Hypothalamus (tissue), 51 donors: ENCODE measurements around the gene HINT3.
"Not testable (repeated sequence)": the region's sequence is repeated elsewhere in the genome, so short reads cannot be mapped to it uniquely, and the experiment has no call there.

Source experiments
- DNase-seq, 51 donors: peaks; one replicate each; lab custom pipeline; 2025; lab: John Stamatoyannopoulos, UW

The HINT3 gene

DNA sequence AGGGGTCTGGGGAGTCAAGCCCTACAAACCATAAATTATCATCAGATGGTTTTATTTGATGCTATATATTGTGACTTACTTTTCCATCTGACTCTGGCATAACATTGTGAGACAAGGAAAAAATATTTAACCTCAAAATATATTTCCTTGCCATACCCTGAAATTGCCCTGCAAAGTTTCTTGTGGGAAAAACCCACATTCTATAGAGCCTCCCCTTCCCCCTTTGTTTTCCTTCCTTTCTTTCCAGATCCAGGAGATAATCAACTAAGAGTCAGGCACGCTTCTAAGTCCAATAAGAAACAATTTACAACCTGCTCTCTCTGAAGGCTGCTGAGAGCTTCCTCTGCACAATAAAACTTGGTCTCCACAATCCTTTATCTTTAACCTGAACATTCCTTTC lies 17.5 kb upstream of the HINT3 start:
- DNase-seq, result no peak

DNA sequence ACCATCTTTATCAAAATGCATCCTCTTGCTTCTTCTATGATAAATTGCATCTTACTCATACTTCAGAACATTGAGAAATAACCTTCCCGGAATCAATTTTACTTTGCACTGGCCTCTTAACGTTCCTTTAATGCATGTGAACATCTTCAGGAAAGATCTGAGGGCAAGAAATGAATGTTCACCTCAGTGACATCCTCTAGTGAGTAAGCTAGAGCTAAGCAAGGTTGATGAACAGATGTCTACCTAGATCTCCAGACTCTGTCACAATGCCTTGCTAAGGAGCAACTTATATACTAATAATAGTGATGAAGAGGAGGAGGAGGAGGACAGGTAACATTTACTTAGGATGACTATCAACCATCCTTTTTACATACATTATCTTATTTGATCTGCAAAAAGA lies 16.8 kb upstream of the HINT3 start:
- no peak for DNase-seq

DNA sequence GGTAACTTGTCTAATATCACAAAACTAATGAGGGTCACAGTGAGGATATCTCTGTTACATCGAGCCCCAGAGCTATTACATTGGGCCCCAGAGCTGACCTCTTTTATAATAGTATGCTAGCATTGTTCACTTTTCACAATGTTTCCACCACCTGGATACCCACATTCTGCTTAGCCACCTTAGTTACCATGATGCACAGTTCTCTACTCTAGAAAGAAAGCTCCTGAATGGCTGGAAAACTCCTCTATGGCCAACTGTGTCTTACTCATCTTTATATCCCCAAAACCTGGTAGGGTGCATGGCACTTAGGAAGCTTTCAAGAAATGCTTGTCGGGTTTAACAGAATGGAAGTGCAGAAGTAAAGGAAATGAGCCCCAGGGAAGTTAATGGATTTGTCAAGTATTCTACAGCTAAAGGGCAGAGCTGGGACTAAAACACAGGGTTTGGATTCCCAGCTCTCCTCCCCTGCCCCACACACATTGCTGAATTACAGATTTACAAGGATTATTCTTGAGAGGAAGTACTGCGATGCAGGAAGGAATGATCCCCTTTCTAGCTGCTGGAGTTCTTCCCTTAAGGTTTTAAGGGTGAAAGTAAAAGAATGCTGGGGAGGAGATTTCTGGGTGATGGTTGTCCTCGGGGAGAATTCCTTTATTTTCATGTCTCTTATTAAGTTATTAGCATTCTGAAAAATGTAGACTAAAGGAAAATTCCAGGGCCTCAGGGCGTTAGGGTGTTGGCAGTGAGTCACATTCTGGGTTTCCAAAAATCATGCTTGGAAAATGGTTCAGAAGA lies 16.1 kb upstream of the HINT3 start:
- DNase-seq, result no peak

DNA sequence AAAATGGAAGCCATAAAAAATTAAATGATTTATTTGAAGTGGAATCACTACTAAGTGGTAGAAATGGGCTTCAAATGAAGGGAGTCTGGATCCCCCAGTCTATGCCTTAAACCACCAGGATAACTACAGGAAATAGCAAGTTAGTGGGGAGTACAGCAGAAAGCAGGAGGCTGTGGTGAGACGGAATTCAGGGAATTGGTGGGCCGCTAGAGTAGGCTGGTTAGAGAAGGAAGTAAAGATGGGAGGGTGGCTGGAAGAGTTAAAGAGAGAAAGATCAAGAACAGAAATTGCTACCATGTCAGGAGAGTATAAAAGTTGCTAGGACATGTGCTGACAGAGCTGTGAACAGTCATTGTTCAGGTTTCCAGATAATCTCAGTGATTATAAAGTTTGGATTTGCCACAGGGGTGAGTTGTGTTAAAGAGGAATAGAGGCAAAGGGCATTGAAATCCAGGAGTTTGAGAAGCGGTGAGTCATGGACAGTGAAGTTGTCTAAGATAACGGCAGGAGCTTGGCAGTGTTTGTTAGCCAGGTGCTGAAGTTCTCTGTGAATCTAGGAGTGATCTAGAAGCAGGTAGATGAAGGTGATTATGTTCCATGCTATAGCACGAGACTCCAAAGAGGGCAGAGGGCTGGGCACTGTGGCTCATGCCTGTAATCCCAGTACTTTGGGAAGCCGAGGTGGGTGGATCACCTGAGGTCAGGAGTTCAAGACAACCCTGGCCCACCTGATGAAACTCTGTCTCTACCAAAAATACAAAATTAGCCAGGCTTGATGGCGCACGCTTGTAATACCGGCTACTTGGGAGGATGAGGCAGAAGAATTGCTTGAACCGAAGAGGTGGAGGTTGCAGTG lies 13.7 kb upstream of the HINT3 start:
- no peak for DNase-seq

DNA sequence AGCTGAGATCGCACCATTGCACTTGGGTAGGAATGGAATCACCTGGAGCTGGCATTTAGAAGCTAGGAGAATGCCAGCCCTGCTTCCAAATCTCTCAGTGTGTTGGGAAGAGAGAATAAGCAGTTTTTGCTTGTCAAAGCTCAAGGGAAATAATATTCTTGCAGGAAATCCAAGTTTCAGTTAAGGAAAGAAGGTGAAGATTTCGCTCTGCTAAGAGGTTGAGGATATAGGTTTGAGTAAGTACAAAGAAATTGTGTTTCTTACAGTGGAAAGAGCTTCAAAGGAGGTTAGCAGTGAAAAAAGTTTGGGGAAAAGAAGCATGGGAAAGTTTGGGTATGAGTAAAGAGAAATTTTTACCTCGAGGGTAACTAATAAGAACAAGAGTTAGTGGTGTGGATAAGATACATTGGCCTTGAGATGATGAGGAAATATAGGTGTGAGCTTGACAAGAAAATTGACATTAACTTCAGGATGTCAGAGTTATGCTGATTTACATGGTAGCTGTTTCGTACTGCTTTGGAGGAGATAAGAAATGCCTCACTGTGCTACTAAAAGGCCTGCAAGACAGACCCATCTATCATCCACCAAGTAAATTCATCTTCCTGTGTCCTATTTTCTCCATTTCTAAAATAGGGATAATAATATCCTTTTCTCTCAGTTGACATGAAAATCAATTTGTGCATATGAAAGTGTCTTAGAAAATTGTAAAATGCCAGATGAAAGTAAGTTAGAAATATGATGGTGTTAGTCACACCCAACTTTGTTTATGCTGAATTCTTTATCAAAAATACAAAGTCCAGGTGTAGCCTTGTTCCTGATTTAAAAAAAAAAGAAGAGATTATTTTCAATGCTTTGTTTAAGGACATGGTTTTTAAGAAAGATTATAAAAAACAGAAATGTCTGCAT lies 12.8 kb upstream of the HINT3 start:
- no peak for DNase-seq

DNA sequence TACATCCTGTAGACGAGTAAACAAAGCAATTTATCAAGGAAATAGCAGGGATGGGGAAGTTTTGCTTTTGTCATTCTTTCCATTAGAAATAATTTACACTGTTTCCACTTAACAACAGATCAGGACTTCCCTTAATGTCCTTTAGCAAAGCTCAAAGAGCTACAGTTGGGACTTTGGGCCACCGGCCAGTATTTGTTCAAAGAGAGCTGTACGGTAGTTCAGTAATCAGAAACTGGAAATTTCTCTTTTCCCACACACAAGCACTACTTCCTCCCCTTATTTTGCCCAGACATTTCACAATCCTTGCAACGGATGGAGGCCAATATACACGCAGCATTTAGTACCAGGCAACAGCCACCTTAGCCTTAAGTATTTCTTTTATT lies 12.1 kb upstream of the HINT3 start:
- peak in 21 of 51 donors; percentile 1 to 60 (median 34) for DNase-seq

DNA sequence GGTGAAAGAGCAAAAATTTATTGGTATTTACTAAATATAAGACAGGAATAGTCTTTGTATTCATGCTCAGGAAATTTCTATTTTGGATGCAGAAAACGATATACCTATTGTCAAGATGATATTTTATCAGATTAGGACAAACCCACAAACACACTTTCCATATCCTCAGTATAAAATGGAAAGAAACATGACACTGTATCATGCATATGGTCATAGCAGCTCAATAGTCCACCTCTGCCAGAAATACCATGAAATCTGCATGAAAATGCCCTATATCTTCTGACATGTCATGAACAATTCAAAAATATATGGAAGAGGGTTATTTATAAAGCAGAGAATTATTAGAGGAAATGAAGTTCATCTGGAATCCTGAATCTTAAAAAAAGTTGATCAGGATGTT lies 11.7 kb upstream of the HINT3 start:
- DNase-seq, result no peak

DNA sequence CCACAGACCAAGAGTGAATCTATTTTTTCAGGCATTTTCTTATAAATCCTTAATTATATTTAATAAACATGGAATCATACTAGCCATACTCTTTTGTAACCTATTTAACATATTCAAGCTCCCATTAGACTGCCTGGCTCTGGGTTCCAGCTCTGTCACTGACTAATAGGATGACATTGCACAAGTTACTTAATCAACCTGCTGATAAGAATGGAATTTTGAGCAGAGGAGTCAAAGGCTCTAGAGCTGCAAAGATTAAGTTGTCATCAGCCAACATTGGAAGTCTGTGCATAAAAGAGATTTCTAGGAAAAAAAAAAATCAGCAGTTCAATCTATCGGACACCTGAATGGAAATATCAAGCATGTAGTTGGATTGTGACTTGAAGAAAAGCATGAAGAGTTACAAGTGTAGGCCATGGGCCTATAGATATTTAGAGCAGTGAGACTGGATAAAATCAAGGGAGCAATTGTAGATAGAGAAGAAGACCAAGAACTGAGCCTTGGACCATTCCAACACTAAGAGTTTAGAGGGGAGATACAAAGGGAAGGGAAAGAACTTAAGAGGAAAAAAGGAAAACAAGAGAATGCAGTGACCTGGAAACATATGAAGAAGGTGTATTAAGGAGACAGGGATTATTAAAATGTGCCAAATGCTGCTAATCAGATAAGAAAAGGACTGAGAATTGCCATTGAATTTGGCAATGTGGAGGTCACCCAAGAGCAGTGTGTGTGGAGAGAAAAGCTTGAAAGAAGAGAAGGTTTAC lies 11.0 kb upstream of the HINT3 start:
- no peak for DNase-seq

DNA sequence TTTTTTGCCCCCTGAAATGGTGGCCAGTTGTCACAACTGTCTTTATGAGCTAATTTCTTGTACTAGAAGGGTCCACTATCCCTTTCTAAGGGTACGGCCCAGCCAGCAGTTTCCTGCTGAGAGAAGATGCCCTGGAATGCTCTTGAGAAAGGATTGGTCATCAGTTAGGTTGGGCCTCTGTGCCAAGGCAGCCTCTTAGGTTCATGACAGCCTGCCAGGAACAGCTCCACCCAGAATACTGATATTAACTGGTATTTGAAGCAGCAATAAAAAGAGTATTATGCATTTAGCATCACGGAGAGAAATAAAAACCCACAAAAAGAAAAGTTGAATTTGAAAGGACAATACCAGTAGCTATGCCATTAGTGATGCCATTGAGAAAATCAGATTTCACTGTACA lies 9.0 kb upstream of the HINT3 start:
- DNase-seq, result no peak

DNA sequence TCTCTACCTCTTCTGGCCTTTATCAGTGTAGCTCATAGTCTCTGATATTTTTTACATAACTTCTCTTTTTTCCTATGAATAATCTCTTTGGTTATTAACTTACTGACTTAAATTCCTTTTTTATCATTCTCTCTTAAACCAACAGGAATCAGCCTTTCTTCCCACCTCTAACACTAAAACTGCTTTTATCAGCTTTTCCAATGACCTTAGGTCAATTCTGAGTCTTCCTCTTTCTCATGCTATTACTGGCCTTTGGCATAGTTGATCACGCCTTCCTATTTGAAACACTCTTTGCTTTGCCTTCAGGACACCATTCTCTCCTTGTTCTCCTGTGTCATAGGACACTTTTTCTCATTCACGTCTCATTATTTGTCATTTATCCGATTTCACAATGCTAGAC lies 8.1 kb upstream of the HINT3 start:
- no peak for DNase-seq

DNA sequence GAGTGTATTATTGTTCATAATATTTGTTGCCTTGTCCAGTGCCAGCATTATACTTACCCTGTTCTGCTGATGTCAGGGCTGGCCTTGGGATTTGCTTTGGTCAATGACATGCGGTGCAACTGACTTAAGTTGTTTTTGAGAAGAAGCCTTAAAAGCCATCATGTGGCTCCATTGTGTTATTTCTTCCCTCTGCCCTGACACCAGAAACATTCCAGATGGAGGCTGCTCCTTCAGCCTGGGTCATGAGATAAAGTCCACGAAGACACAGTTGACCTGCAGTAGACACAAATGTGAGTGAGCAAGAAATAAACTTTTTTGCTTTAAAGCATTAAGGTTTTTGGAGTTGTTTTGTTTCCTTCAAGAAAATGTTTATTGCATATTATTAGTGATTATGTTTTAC lies 7.5 kb upstream of the HINT3 start:
- DNase-seq, result no peak

DNA sequence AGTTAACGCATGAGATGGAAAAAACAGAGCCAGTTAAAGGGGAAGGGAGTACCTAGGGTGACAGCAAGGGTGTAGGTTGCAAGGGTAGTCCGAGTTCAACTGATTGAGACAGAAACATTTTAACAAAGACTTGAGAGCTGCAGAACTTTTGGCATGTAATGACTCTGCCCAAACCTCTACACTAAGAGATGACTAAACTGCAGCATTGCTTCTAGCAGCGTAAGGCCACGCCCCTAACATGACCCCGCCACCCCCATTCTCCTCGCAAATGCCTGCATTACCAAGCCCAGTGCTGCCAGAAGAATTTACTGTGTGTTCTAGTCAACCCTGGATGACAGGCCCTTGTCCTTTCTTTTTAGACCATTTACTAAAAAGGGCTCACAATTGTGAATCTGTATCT lies 6.3 kb upstream of the HINT3 start:
- DNase-seq, result no peak

DNA sequence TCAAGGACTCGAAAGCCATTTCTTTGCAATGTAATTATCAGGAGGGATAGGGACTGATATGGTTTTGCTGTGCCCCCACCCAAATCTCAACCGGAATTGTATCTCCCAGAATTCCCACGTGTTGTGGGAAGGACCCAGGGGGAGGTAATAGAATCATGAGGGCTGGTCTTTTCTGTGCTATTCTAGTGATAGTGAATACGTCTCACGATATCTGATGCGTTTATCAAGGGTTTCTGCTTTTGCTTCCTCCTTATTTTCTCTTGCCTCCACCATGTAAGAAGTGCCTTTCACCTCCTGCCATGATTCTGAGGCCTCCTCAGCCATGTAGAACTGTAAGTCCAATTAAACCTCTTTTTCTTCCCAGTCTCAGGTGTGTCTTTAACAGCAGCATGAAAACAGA lies 5.9 kb upstream of the HINT3 start:
- DNase-seq, result not testable (repeated sequence)

DNA sequence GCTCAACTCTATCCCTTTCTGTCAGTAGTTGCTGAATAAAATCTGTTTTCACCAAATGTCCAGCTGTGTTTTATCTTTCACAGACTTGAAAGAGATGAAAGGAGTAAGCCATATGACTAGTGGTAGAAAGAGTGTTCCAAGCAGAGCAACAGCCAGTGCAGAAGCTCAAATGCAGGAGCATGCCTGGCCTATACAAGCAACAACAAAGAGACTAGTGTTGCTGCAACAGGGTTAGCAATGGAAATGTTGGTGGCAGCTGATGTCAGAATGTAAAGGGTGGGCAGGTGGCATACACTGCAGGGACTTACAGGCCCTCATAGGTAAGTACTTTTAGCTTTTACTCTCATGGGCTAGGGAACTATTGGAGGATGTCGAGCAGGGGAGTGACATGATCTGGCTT lies 5.2 kb upstream of the HINT3 start:
- DNase-seq, result no peak

DNA sequence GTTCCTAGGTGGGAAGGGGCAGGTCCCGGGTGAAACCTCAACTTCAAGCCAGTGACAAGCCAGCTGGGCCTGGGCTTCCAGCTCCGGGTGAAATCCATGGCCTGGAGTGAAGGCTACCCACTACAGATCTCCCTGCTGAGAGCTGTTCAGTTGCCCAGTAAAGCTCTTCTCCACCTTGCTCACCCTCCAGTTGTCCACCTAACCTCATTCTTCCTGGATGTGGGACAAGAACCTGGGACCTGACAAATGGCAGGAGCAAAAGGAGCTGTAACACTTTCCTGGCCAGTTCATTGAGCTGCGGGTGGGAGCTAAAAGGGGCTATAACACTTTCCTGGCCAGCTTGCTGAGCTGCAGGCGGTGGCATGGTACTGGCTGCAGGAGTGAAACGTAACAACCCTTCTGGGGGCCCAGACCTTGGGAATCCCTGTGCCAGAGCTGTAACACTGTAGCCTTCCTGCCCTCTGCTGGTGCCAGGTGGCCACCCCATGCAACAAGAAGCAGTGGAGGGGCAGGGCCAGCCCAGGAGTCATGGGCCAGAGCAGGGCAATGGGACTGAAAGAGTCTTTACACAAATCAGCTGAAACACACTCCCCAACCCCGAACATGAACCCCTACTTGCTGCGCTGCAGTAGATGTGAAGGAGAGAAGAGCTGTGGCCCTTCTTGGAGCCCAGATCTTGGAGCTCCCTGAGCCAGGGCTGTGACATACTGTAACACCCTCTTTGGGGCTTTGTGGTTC lies 3.6 kb upstream of the HINT3 start:
- DNase-seq, result peak in 1 of 51 donors; percentile 11

DNA sequence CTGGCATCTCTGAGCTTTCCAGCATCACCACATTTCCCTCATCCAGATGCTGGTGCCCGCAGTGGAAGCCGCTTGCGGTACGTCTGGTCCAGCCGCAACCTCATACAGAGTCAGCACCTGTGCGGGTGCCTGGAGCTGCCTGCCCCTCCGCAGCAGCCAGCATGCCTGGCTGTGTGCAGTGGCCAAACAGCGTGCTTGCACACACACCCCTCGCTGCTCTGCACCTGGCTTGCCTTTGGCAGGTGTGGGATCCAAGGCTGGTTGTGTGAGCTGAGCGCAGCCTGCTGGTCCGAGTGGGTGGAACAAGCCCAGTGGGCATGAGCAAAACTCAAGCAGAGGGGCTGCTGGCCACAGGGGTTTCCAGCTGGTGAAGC lies 3.1 kb upstream of the HINT3 start:
- no peak for DNase-seq

DNA sequence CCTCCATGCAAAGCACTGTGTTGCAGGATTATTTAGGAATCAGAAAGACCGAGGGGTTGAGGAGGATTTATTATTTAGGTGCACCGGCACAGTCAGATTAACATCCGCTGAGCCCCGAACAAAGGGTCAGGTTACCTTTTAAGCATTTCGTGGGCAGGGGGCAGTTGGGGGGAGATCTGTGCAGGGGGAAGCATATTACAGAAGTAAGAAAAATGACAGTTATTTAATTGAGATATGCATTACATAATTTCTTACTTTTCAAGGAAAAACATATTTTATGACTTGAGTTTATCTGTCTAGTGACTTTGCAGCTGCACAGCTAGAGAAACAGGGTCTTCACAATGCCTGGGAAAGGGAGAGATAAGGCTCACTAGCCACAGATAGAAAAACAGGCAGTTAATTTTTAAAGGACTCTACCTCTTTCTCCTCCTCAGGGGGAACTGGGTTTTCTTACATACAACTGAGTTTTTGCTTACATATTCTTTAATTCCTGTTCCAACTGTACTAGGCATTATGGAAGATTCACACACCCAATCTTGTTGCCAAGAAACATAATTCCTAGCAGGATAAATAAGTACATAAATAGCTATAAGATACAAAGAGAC lies 1.7 kb upstream of the HINT3 start:
- DNase-seq, result no peak

DNA sequence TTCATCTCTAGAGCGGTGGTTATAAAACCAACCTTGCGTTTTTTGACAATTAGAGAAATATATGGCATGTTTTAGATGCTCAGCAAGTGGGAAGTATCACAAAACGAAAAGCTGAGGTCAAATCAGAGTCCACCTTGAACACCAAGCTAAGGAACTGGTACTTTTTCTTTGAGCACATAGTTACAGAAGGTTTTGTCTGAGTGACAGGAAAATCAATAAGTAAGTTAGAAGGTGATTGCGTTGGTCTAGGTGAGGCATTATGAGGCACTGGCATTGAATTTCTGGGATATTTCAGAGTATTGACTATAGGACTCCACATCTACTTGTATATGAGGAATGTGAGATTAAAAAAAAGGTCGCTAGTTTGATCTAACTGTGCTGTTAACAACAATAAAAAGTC lies 597 bp upstream of the HINT3 start:
- DNase-seq, result no peak

DNA sequence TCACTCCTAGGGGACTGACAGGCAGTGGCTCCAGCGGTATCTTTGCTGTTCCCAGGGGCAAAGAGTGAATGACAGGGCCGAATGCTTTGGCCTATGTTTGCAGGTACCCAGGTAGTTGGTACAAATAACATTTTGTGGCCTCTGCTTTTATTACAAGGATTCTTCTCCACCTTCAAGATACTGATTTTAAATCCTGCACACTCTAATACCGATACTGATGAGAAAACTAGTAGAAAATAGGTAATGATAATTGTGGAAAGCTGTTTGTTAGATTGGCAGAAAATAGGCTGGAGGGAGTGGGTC lies 772 bp downstream of the HINT3 start:
- DNase-seq, result no peak
